Heart left ventricle (tissue), 13 donors: Measurements from ENCODE around the gene KDM3B.

Source experiments
- CTCF ChIP-seq, 12 donors: fragments of 200-600 bp; sonication (generic) in 4 of 12; IDR thresholded peaks; one replicate each; pipeline versions ENCODE4 v1.5.0 to v1.8.0; 2018 to 2022; ENCODE audit warnings: antibody characterized with exemption in 12 of 12, mild to moderate bottlenecking in 5 of 12
- POLR2A ChIP-seq, 2 donors: fragments of 450-650 bp; IDR thresholded peaks; one replicate each; pipeline ENCODE4 v1.6.1; 2017; ENCODE audit warnings: antibody characterized with exemption in 2 of 2, mild to moderate bottlenecking in 2 of 2, moderate library complexity in 2 of 2
- donor health status: ischemic (EF 13 %, LVEDD 7.1; RV severe dilation, severe dysfunction).
- donor health status: DM: no; HTN: yes; CAD: no.
- donor health status: DM: no; HTN: no; CAD: no.
- donor health status: ischemic (EF 25% LVEDD 6.9; RV normal size, moderate dysfunction).
- donor health status: ischemic (EF 25% LVEDD 5.7; RV mildly dilated, moderate dysfunction).
- donor health status: ischemic (EF 35%, LVEDD 5.7; RV mildly dilated, moderate dysfunction).
- donor health status: nonischemic (EF 11% LVEDD 7.7; RV severe dilation, severe dysfunction).
- donor health status: DM: yes; HTN: yes; CAD: no.
- donor health status: PGD.
- donor health status: ischemic (EF 29% LVEDD 5.4; RV normal size, mild dysfunction).
- donor health status: nonischemic (EF 23%, LVEDD 6.1; RV moderate dilation, normal function).

- TF ChIP-seq CTCF (IDR thresholded peaks at IDR 0.05): peak in 8 of 12 donors; percentile 22 to 65 (median 38)
- TF ChIP-seq POLR2A (IDR thresholded peaks at IDR 0.05): peak in 1 of 2 donors; percentile 26
These were observed 456 bp downstream of the KDM3B start for GRCh38 chr5:138352722-138353559.
